ENCODE results near the gene TRIM29.

TRIM29 gene

GRCh38 chr11:120179057-120179672, 41.3 kb upstream of the TRIM29 start:
- no peak overlapping the region for H3K4me3 ChIP-seq (replicated peaks in 1 of 2; ENCODE audit: low read depth in 2 of 2, low read length in 2 of 2)
- TF ChIP-seq CTCF (IDR thresholded peaks at IDR 0.05; ENCODE audit: low read depth, low read length): no peak
- no peak for DNase-seq (ENCODE audit: low read depth in 2 of 2)

GRCh38 chr11:120178561-120179056, 40.7 kb upstream of the TRIM29 start:
- peak in 1 of 2 donors; percentile 33 for DNase-seq (ENCODE audit: low read depth in 2 of 2)
- TF ChIP-seq CTCF (IDR thresholded peaks at IDR 0.05; ENCODE audit: low read depth, low read length): no peak

GRCh38 chr11:120174866-120175265, 37.0 kb upstream of the TRIM29 start:
- H3K4me3 ChIP-seq (replicated peaks in 1 of 2; ENCODE audit: low read depth in 2 of 2, low read length in 2 of 2): no peak overlapping the region
- no peak for DNase-seq (ENCODE audit: low read depth in 2 of 2)
- TF ChIP-seq CTCF (IDR thresholded peaks at IDR 0.05; ENCODE audit: low read depth, low read length): no peak

More at GRCh38 chr11:120178561-120179056, 40.7 kb upstream of the TRIM29 start:
- H3K4me3 ChIP-seq (replicated peaks in 1 of 2; ENCODE audit: low read depth in 2 of 2, low read length in 2 of 2): no peak overlapping the region

- H3K4me3 ChIP-seq (replicated peaks in 1 of 2; ENCODE audit: low read depth in 2 of 2, low read length in 2 of 2): no peak overlapping the region
- DNase-seq (ENCODE audit: low read depth in 2 of 2): no peak
- no peak for TF ChIP-seq CTCF (IDR thresholded peaks at IDR 0.05; ENCODE audit: low read depth, low read length)
These were observed 35.9 kb upstream of the TRIM29 start for GRCh38 chr11:120173807-120174206.

GRCh38 chr11:120173019-120173705, 35.2 kb upstream of the TRIM29 start:
- TF ChIP-seq CTCF (IDR thresholded peaks at IDR 0.05; ENCODE audit: low read depth, low read length): no peak
- no peak overlapping the region for H3K4me3 ChIP-seq (replicated peaks in 1 of 2; ENCODE audit: low read depth in 2 of 2, low read length in 2 of 2)
- no peak for DNase-seq (ENCODE audit: low read depth in 2 of 2)

- DNase-seq (ENCODE audit: low read depth in 2 of 2): peak; percentile 67 to 77
- no peak overlapping the region for H3K4me3 ChIP-seq (replicated peaks in 1 of 2; ENCODE audit: low read depth in 2 of 2, low read length in 2 of 2)
- peak; percentile 84 for TF ChIP-seq CTCF (IDR thresholded peaks at IDR 0.05; ENCODE audit: low read depth, low read length)
These were observed 34.4 kb upstream of the TRIM29 start for GRCh38 chr11:120172054-120172911.
